K562 (cell line): ENCODE data around the gene ARL8A. TPM values are rescaled to one million over a fixed set of nuclear protein-coding genes. Genes with fewer than 3 reads are reported as not detected.

Experiments
- CBFA2T2 ChIP-seq: fragments of 450-650 bp; conservative IDR thresholded peaks from 2 replicates; pipeline ENCODE4 v1.6.1; 2017; ENCODE audit warnings: mild to moderate bottlenecking
- MAFF ChIP-seq: IDR thresholded peaks from 2 replicates; pipeline ENCODE4 v1.6.1; 2012; ENCODE audit warnings: low read length, improper control_type of control experiment
- PHF20 ChIP-seq: fragments of 450-650 bp; IDR thresholded peaks from 2 replicates; pipeline ENCODE4 v1.6.1; 2018; ENCODE audit not compliant: partially characterized antibody
- POLR2AphosphoS5 ChIP-seq: IDR thresholded peaks from 2 replicates; pipeline ENCODE4 v1.6.1; 2011; ENCODE audit warnings: mild to moderate bottlenecking, low read depth, low read length, moderate library complexity; ENCODE audit not compliant: control insufficient read depth, insufficient read depth
- PTRF ChIP-seq: fragments of 450-650 bp; IDR thresholded peaks from 2 replicates; pipeline ENCODE4 v1.6.1; 2016; ENCODE audit warnings: mild to moderate bottlenecking, missing genetic modification characterization, missing compliant biosample characterization
- SMARCC2 ChIP-seq: fragments of 450-650 bp; IDR thresholded peaks from 2 replicates; pipeline ENCODE4 v1.6.1; 2017; ENCODE audit warnings: antibody characterized with exemption, moderate library complexity, mild to moderate bottlenecking, low read depth
- ZBED1 ChIP-seq: IDR thresholded peaks from 2 replicates; pipeline ENCODE4 v1.6.1; 2014
- ZNF3 ChIP-seq: fragments of 250-450 bp; sonication (Bioruptor Pico); IDR thresholded peaks from 2 replicates; pipeline ENCODE4 v1.5.0; 2021; ENCODE audit warnings: mild to moderate bottlenecking, moderate library complexity
- polyA plus RNA-seq, 8 experiments: library from polyadenylated mRNA; depleted of rRNA in 4 of 8; stranded (reverse) in 5 of 8; unstranded in 3 of 8; fragments of >200 nt; fragmentation: Nextera tagmentation in 2 of 8; fragmentation: Illumina TruSeq in 1 of 8; extraction: Ambion mirVana in 2 of 8; extraction: Trizol in 1 of 8; gene quantifications; 2 replicates each; pipeline versions ENCODE4 v1.2.1 to v1.2.3, GENCODE V29; 2011 to 2014; ENCODE audit warnings: inconsistent platforms in 1 of 8, missing spikeins in 1 of 8
- total RNA-seq, 7 experiments: library from RNA; depleted of rRNA in 6 of 7; stranded (reverse); fragments of >200 nt in 6 of 7; fragmentation: Illumina TruSeq in 2 of 7; extraction: Trizol in 2 of 7; gene quantifications; 2 replicates each; pipeline versions ENCODE4 v1.2.1 to v1.2.3, GENCODE V29; 2011 to 2021; ENCODE audit warnings: low replicate concordance in 1 of 7
- TF ChIP-seq, protein P1 (sequence below): fragments of 200-800 bp; sonication (Bioruptor generic); IDR thresholded peaks from 2 replicates; pipeline ENCODE4 v1.6.1; 2017; ENCODE audit warnings: missing genetic modification characterization, missing compliant biosample characterization

The ARL8A gene
- total and polyA plus RNA-seq, 9 of the 15 experiments (the other 6 are each of a cell fraction or from before 2014, with no cell fraction given), result 0.17 to 27.3 (median 15.6) TPM

DNA sequence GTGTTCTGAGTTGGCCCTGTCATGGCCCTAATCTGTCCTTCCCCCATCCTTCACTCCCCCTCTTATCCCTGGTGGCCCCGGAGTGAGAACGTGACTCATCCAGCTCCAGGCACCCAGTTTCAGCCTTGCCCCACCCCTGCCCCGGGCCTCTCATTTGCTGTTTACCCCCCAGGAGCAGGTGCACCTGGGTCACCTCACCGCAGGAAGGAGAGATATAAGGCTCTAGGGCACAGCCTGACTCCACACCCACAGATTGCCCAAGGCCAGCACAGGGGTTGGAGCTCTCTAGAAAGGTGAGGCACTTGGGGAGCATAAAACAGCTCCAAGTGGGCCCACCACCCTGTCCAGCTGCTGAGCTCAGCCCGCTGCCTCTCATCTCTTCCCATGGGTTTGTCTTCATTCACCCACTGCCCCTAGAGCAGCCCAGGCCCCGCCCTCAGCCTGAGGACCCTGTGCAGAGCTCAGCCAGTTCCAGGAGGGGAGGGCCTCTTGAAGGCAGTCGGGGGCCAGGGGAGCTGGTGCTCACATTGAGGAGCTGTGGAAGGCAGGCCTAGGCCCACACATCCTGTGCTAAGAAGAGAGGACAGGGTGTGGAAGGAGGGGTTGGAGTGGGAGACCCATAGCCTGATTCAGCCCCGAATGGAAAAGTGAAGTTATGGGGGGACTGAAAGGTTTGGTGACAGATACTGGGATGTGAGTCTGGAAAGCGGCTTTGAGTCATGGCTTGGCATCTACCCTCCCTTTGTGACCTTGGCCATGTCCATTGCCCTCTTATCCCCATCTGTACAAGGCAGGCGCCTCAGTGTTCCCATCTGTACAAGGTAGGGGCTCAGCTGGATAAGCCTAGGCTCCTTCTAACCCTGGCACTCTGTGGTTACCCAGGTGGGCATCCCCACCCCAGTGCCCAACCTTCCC, 37.9 kb downstream of the ARL8A start (continued):
- no peak for TF ChIP-seq PHF20
- no peak for TF ChIP-seq ZNF3
- TF ChIP-seq PTRF (tag), result no peak
- TF ChIP-seq POLR2AphosphoS5, result peak; percentile 27; the same call in 1 of the 2 replicates
- peak; percentile 75; the same call in 1 of the 2 replicates for TF ChIP-seq SMARCC2
- peak; percentile 57; the same call in 1 of the 2 replicates for TF ChIP-seq ZBED1
- peak; percentile 16; the same call in 1 of the 2 replicates for TF ChIP-seq MAFF
- peak; percentile 66 for TF ChIP-seq CBFA2T2
- TF ChIP-seq, protein P1, sequence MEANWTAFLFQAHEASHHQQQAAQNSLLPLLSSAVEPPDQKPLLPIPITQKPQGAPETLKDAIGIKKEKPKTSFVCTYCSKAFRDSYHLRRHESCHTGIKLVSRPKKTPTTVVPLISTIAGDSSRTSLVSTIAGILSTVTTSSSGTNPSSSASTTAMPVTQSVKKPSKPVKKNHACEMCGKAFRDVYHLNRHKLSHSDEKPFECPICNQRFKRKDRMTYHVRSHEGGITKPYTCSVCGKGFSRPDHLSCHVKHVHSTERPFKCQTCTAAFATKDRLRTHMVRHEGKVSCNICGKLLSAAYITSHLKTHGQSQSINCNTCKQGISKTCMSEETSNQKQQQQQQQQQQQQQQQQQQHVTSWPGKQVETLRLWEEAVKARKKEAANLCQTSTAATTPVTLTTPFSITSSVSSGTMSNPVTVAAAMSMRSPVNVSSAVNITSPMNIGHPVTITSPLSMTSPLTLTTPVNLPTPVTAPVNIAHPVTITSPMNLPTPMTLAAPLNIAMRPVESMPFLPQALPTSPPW (CRISPR knock-in tag), result peak; percentile 86
